ENCODE measurements around the gene INTS7. TPM values are rescaled to one million over a fixed set of nuclear protein-coding genes. Genes with fewer than 3 reads are reported as not detected.
"Not testable (repeated sequence)": the region's sequence is repeated elsewhere in the genome, so short reads cannot be mapped to it uniquely, and the experiment has no call there.

Gene INTS7
- total RNA-seq, 1 donor from 2014 or later, result 13.4 TPM

DNA sequence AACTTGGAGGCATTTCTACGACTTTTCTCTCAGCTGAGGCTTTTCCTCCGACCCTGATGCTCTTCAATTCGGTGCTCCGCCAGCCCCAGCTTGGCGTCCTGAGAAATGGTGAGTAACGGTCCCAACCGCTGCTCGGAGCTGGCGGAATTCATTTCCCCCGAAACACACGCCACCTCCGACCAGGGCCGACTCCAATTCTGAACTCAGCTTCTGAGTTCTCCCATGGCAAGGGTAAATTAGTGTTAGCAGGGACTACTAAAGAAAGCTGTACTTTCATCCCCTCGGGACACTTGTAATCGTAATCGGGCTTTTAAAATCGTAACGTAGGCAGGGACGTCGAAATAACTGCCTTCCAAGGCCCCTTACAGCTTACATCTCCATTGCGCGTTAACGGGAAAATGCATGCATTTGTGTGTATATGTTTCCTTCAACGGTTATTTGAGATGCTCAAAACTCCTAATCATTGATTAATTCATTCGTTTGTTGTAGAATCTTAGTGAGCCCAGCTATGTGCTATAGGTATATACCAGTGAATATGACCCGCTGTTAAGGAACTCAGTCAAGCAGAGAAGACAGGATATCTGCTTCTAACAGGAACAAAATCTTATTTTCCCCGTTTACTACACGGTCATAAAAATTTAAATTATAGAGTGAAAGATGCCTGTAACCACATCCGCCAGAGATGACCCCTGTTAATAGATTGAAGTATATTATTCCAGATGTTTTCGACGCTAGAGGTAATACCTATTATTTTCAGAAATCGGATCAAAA, 663 bp upstream of the INTS7 start:
- no peak for DNase-seq (ENCODE audit: low spot score)

DNA sequence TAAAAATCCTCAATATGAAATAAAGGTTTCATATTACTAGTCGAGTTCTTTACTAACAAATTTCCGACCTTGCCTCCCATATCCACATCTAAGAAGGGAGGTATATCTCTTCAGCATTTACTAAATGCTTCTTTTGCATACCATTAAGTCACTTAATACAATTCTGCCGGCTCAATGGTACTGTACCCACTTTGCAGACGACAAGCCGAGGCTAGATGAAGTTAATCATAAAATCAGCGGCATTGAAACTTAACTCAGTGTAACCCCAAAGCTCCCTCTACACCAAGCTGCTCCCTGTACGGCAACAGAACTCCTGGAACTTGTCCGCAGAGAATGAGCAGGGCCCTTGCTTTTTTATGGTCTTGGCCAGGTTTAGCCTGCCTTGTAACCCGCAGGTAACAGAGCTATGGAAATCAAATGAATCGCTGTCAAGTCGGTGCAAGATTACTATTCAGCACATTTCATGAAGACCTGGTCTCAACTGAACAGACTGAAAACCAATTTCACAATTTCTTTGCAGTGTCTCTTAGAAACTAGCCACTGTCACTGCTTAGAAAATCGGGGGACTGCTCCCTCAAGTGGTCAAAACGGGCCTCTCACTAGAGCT, 738 bp downstream of the INTS7 start:
- no peak for DNase-seq (ENCODE audit: low spot score)

DNA sequence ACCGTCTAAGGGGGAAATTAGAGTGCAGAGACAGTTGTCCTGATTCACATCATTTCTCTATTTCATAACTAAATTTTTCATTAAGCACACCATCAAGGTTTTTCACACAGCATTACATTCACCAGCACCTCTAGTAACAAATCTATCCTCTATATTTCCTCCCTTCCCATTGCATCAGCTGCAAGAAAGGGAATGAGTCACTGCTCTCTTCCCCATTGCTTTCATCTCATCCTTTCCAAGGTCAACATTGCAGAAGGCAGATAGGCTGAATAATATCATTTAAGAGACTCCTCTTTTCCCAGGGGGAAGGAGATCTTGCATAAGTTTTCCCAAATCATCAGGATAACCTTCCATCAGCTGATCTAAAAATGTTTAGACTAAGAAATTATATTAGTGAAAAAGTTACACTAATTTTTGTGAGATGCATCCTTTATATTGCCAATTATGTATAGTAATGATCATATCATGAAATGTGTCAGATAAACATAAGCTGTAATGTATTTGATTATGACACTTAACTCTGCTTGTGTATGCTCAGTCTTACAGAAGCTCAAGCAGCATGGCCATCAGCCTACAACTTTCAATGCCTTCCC, 4.3 kb downstream of the INTS7 start:
- DNase-seq (ENCODE audit: low spot score), result no peak

DNA sequence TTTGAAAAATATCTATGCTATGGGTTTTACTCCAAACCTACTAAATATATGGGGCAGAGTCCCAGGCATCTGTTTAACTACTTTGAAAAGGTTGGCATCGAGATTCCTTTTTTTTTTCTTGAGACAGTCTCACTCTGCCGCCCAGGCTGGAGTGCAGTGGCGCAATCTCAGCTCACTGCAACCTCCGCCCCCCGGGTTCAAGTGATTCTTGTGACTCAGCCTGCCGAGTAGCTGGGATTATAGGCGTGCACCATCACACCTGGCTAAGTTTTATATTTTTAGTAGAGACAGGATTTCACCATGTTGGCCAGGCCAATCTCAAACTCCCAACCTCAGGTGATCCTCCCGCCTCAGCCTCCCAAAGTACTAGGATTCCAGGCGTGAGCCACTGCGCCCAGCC, 7.6 kb downstream of the INTS7 start:
- not testable (repeated sequence) for DNase-seq (ENCODE audit: low spot score)

DNA sequence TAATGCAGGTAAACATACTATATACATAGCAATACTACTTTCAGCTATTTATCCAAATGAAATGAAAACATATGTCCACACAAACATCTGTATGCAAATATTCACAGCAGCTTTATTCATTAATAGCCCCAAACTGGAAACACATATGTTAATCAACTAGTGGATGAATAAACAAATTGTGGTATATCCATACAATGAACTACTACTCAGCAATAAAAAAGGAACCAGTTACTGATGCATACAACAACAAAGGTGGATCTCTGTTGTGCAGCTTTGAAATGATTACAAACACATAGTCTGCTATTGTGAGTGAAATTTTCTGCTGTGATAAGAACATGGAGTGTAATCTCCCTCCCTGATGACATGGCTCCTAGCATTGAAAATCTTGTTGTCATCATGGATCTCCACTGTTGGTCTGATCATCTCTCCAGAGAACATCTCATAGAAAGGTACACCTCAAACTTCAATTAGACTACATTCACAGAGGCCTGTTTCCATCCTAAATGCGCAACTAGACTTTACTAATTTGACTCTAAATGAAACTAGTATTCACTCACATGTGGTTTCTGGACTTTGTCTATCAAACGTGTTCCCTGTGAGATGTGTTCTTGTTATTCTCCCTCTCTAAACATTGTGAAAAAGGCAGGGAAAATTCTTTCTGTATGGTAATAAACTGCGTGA, 10.7 kb downstream of the INTS7 start:
- DNase-seq (ENCODE audit: low spot score), result no peak

DNA sequence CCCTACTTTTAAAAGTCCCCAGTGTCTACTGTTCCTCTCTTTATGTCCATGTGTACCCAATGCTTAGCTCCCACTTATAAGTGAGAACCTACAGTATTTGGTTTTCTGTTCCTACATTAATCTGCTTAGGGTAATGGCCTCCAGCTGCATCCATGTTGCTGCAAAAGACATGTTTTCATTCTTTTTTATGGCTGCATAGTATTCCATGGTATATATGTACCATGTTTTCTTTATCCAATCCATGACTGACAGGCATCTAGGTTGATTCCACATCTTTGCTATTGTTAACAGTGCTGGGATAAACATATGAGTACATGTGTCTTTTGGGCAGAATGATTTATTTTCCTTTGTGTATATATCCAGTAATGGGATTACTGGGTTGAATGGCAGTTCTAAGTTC, 12.4 kb downstream of the INTS7 start:
- not testable (repeated sequence) for DNase-seq (ENCODE audit: low spot score)

DNA sequence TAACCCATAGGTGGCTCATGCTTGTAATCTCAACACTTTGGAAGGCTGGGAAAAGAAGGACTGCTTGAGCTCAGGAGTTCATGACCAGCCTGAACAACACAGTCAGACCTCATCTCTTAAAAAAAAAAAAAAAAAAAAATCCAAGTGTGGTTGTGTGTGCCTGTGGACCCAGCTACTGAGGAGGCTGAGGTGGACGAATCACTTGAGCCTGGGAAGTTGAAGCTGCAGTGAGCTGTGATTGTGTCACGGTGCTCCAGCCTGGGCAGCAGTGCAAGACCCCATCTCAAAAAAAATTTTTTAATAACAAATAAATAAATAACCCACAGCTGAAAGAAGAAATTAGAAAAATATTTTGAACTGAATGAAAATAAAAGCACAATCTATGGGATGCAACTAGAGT, 13.8 kb downstream of the INTS7 start:
- DNase-seq (ENCODE audit: low spot score), result no peak

DNA sequence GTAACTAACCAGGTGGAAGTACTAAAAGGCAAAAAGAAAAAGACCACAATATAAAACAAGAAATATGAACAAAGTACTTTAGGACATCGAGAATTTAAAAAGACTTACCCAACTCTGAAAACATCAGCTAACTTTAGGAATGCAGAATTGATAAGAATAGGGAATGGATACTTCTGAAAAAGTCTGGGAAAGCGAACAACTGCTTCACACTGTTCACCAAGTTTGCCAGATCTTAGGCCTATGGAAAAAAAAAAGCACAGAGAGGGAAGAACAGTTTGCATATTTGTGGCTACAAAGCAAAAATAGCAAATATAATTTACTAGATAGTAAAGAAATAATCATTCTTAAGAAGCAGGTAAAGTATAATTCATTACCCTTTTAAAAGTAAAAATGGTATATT, 14.4 kb downstream of the INTS7 start:
- DNase-seq (ENCODE audit: low spot score), result no peak

DNA sequence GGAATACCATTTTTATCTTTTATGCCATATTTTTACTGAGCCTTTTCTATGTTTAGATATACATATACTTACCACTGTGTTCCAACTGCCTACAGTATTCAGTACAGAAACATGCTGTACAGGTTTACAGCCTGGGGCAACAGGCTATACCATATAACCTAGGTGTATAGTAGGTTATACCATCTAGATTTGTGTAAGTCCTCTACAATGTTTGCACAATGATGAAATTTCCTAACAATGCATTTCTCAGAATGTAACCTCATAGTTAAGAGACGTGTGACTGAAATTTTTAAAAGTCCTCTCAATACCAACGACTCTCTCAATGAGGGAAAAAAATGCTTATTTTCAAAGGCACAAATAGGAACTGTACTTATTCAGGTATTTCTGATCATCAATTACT, 21.7 kb downstream of the INTS7 start:
- DNase-seq (ENCODE audit: low spot score), result no peak

DNA sequence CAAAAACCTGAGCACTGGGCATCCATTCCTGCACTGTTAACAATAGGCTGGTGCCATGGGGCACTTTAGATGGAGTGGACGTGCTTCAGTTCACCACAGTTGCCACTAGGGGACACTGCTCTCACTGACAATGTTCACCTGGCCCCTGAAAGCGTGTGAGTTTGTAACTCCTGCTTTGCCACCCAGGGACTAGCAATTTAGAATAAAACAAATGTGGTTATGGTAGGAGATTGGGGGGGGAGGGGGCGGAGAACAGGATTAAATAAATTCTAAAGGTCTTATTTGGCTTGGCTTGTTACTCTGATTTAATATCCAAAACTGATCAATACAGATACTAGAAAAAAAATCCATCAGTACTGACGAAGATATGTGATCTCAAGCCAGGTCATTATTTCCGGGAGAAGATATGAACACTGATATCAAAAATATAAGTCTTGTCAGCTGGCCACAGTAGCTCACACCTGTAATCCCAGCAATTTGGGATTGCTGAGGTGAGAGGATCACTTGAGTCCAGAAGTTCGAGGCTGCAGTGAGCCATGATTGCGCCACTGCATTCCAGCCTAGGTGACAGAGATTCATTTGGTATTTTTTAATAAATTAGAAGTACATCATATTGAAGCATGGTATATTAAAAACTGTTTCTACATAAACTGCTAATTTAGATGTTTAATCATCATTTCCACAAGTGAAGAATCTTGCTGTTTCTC, 23.2 kb downstream of the INTS7 start:
- peak; percentile 78 for DNase-seq (ENCODE audit: low spot score)

DNA sequence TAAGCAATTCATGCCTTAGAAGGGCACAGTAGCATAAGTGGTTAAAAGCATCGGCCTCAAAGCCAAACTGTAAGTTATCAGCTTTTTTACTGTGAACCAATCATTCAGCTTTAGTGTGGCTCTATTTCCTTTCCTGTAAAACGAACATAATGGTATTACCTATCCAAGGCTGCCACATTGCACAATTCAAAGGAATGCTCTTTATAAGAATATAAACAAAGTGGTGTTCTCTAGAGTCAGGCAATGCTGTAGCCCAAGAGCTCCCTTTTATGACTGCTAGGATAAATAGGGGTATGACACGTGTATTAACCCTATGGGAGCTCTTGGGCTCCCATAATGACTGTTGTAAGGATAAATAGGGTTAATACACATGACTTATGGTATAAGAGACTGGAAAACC, 25.4 kb downstream of the INTS7 start:
- no peak for DNase-seq (ENCODE audit: low spot score)

DNA sequence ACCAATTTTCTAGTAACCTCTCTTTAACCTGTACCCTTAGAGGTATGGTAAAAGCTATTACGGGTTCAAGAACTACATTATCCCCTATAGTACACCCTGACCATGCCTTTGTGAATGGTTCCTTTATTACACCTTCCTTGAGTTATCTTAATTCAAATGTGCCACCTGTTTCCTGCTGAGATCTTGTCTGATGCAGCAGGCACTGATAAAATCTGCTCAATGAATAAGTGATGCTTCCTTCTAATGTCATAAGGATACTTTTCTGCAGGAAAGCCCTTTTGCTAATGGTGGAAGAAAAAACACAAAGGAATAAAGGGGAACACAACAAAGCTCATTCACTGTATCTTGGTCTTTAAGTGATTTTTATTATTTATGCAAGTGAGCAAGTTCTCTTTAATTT, 25.8 kb downstream of the INTS7 start:
- DNase-seq (ENCODE audit: low spot score), result no peak

DNA sequence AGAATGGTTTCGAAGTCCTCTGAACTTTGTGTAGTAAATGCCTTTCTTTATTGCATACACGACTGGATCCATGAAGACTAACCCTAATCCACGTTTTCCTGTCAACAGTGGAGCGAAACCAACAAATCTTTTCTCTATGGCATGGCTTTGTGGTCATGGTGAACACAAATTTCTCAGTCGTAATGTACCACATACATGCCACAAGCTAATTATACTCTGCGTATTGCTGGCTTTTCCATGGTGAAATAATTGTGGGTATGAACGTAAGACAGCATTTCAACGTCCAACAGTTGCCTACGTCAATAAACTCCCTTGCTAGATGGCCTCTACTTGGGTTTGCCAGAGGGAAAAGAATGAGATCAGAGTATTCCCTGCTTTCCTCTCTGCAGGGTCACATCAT, 27.5 kb downstream of the INTS7 start:
- DNase-seq (ENCODE audit: low spot score), result no peak

DNA sequence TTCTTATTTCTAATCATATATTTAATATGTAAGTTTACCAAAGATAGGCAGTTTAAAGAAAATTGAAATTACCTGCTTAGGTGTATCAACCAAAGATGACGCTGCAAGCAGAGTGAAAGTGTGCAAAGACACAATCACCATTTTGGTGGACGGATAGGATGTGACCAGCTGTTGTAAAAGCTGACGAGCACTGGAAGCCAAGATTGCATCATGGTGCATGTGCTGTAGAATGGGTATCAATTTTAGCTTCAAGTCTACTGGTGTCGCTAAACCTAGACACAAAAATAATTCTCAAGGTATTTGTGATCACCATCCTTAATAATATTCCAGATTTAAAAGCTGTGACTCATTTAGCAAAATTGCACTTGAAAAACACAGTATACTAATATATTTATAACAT, 28.2 kb downstream of the INTS7 start:
- no peak for DNase-seq (ENCODE audit: low spot score)

DNA sequence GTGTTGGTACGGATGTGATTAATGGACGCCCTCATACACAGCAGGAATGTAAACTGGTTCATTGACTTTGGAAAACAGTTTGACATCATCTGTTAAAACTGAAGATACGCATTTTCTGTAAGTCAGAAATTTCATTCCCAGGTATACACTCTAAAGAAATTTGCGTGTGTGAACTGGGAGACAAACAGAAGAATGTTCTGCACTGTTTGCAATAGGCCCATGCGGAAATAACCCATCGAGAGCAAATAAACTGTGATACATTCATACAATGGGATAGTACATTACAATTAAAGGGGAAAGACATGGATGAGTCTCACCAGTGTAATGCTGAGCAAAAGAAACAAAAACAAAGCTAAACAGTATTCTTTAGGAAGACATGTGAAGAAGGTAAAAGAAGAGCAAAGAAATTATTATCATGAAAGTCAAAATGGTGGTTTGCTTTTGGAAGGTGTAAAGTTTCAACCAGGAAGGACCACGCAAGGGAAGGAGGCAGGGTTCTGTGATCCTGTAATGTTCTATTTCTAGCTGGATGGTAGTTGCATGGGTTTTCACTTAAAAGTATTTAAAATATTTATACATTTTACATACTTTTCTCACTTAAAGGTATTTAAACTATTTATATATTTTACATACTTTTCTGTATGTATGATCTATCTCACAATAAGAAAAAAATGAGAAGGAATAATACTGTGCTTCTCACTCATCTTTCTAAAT, 30.3 kb downstream of the INTS7 start:
- DNase-seq (ENCODE audit: low spot score), result no peak

DNA sequence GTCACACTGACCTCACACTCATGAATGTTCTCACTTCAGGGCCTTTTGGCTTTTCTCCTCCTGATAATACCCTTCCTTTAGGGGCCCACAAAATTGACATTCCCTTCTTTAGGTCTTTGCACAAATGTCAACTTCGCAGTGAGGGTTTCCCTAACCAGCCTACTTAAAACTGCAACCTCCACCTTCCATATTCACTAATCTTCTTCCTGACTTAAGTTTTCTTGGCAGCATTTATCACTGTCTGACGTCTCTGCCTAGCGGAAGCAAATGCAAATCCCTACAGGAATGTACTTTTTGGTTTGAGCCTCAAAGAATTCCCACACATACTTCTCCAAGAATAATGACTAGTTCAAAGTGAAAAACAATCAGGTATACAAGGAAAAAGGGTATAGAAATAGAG, 32.8 kb downstream of the INTS7 start:
- DNase-seq (ENCODE audit: low spot score), result no peak

DNA sequence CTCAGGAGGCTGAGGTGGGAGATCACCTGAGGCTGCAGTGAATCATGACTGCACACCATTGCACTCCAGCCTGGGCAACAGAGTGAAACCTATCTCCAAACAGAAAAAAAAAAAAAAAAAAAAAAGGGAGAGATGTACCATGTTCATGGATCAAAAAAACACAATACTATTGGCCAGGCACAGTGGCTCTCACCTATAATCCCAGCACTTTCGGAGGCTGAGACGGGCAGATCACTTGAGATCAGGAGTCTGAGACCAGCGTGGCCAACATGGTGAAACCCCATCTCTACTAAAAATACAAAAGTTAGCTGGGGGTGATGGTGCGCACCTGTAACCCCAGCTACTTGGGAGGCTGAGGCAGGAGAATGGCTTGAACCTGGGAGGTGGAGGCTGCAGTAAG, 37.9 kb downstream of the INTS7 start:
- not testable (repeated sequence) for DNase-seq (ENCODE audit: low spot score)

DNA sequence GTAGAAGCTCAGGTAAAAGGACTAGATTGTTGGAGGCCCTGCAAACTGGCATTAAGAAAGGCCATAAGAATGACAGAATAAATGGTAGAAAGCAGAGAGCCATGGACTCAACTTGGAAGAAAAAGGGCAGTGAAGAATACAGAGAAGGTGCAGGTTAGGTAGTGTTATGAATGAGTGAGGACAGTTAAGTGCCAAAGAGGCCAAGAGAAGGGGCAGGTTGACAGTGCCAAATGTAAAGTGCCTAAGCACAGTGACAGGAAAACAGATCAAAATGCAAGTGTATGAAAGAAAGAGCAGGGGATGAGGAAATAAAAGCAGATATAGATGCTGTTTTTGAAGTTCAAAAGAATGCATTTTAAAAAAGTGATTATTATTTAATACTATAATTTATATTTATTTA, 43.7 kb downstream of the INTS7 start:
- no peak for DNase-seq (ENCODE audit: low spot score)

DNA sequence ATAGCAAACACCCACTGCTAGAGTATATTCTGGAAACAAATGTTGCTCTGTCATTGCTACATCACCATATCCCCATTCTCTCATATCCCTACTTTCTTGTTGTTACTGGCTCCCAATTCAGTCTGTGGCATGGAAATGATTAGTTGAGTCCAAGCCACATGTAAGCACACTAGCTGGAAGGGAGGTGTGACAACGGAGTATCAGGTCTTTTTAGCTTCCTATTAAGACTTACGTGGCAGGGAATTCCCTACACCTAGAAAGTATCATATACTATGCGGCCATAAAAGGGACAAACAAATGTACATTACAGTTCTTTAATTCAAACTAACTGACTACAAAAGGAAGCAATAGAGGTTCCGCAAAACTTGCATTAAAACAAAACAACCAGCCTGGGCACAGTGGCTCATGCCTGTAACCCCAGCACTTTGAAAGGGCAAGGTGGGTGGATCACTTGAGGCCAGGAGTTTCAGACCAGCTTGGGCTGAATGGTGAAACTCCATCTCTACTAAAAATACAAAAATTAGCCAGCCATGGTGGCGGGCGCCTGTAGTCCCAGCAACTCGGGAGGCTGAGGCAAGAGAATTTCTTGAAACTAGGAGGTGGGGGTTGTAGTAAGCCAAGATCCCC, 48.6 kb downstream of the INTS7 start:
- DNase-seq (ENCODE audit: low spot score), result no peak

DNA sequence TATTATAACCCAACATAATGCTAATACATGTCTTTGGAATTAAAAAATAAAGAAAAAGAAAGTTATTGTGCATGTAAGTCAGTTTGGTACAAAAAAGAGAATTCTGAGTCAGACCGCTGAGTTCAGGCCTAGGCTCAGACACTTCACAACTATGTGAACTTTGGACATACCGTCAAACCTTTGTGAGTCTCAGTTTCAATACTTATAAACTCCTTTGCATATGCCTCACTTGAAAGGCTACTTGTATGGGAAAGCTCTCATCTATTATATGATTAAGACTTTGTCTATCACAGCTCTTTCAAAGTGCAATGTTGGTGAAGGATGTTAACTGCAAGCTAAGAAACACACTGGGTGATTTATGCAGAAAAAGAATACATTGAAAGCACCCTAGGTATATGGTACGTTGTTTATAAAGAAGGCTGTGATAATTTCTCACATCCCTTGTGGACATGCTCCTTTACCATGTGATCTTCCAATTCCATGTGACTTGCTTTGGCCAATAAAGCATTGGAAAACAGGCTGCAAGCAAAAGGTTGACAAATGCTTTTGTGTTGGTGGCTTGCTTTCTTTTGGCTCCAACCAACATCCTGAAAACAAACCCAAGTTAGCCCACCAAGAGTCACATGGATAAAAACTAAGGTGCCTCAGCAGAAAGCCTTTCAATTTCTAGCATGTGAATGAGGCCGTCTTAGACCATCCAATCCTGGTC, 49.6 kb downstream of the INTS7 start:
- DNase-seq (ENCODE audit: low spot score), result no peak
